NCI-H2196 treated with DMSO at 0.1 percent for 48 hours (cell line): ENCODE measurements around the gene MBD5.
"Not testable (repeated sequence)": the region's sequence is repeated elsewhere in the genome, so short reads cannot be mapped to it uniquely, and the experiment has no call there.

Experiments
- DNase-seq: peaks from one replicate; lab custom pipeline; 2025; ENCODE audit not compliant: unreplicated experiment; lab: John Stamatoyannopoulos, UW

Gene MBD5

GRCh38 chr2:148538375-148538774 is 517.5 kb downstream of the MBD5 start:
- DNase-seq = no peak

GRCh38 chr2:148540022-148540421 is 519.1 kb downstream of the MBD5 start:
- no peak for DNase-seq

- DNase-seq = no peak
Observed at GRCh38 chr2:148541792-148542191, 520.9 kb downstream of the MBD5 start.

- no peak for DNase-seq
Observed at GRCh38 chr2:148542614-148543013, 521.7 kb downstream of the MBD5 start.

- DNase-seq = not testable (repeated sequence)
Observed at GRCh38 chr2:148543088-148543540, 522.2 kb downstream of the MBD5 start.

- DNase-seq = no peak
Observed at GRCh38 chr2:148545390-148546256, 524.7 kb downstream of the MBD5 start.

- no peak for DNase-seq
Observed at GRCh38 chr2:148546270-148546669, 525.4 kb downstream of the MBD5 start.

- no peak for DNase-seq
Observed at GRCh38 chr2:148548716-148549400, 528.0 kb downstream of the MBD5 start.

GRCh38 chr2:148552675-148553331 is 531.9 kb downstream of the MBD5 start:
- no peak for DNase-seq

- no peak for DNase-seq
Observed at GRCh38 chr2:148553332-148553887, 532.5 kb downstream of the MBD5 start.

- no peak for DNase-seq
Observed at GRCh38 chr2:148554459-148555247, 533.8 kb downstream of the MBD5 start.

- no peak for DNase-seq
Observed at GRCh38 chr2:148555622-148556294, 534.9 kb downstream of the MBD5 start.

- DNase-seq = no peak
Observed at GRCh38 chr2:148557844-148558436, 537.0 kb downstream of the MBD5 start.

- DNase-seq = no peak
Observed at GRCh38 chr2:148560496-148560895, 539.6 kb downstream of the MBD5 start.

- no peak for DNase-seq
Observed at GRCh38 chr2:148561389-148561788, 540.5 kb downstream of the MBD5 start.

GRCh38 chr2:148565272-148565894 is 544.5 kb downstream of the MBD5 start:
- DNase-seq = no peak
